Measurements from ENCODE around the gene MBL2. TPM values are rescaled to one million over a fixed set of nuclear protein-coding genes. Genes with fewer than 3 reads are reported as not detected.

MBL2 gene
- total RNA-seq, 1 donor from 2014 or later, result not detected

DNA sequence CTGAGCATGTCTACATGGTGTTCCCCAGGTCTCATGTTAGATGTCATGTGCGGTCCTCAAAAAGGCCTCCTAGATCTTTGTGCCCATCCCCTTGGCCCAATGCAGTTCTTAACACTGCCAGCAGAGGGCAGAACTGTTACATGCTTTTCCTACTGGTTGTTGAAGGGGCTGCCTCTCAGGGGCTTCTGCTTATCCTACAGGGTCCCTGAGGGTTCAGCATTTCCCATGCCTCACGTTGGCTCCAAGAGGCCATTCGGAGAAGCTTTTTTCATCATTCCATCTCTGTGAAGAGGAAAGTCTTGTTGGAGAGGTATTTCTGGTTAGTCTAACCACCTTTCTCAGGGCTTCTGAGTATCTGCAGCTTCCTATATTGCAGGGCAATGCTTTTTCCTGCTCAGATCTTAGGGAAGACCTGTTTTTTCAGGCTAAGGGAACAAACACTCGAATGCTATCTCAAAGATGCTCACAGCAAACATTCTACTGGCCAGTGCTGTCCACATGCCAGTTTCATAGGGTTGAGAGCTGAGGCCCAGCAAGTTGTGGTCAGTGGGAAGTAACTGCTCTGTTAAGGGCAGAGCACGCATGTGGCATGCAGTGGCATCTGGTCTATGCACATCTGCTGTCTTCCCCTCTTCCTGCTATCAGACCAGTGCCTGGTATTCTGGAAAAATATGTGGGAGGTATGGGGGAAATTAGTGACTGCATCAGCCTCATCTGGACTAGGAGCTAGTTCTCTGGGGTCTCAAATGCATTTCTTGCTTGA lies 31.5 kb downstream of the MBL2 start:
- peak; percentile 60 for DNase-seq (ENCODE audit: low read depth)

DNA sequence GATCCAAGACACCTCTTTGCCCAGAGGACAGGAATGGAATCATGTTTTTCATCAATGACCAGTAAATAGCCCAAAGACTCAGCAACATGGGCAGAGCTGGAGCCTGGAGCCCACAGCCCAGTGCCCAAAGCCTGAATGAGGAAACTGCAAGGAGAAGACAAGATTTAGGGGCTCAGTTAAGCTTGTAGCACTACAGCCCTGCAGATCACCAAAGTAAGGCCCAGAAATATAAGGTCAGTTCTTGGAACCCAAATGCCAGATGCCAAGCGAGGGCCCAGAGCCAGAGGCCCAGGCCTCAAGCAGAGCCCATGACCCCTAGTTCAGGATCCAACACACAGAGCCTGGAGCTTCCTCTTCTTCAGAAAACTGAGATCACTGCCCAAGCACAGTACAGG lies 32.4 kb downstream of the MBL2 start:
- DNase-seq (ENCODE audit: low read depth), result no peak

DNA sequence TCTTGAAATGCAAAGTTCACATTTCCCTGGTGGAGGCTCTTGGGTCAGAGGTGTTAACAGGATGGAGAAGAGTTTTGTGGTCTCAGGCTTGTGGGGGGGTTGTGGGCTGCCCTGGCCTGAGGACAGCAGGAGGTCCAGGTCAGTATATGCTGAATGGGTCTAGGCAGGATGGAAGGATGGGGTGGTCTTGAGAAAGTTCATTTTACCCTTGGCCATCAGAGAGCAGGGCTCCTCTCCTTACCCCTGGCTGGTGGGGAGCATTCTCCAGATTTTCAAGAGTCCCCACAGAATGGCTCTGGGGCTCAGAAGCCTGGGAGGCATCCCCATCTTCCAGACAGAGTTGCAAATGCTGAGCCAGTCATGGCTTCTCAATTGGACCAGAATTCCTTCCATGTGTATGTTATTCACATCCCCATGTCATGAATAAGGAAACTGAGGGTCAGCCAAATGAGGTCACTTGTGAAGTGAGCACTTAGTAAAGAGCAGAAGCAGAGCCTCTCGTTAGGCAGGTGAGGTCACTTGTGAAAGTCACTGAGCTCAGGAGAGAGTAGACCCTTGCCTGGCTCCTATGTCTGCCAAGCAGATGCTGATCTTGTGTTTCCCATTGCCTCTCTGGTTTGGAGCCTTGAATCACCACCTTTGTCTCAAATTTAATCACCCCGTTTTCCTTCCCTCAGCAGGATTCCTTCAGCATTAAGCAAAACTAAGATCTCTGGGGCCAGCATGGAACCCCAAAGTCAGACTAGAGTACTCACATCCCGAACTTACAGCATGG lies 33.0 kb downstream of the MBL2 start:
- DNase-seq (ENCODE audit: low read depth), result no peak

DNA sequence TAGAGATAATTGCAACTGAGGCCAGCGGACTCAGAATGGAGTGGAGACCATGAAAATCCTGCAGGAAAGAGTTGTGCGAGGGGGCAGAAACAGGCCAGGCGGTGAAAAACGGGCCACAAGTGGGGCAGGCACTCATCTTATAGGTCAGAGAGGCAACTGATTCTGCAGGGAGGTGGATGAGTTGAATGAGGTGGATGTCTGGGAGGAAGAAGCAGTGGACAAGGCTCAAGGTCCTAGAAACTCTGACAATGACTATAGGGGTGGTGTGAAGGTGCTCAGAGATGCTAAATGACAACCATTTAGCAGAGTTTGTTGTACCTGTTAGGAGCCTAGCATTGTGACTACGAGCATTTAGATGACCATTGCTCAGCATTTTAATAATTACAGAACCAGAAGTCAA lies 33.6 kb downstream of the MBL2 start:
- no peak for DNase-seq (ENCODE audit: low read depth)

DNA sequence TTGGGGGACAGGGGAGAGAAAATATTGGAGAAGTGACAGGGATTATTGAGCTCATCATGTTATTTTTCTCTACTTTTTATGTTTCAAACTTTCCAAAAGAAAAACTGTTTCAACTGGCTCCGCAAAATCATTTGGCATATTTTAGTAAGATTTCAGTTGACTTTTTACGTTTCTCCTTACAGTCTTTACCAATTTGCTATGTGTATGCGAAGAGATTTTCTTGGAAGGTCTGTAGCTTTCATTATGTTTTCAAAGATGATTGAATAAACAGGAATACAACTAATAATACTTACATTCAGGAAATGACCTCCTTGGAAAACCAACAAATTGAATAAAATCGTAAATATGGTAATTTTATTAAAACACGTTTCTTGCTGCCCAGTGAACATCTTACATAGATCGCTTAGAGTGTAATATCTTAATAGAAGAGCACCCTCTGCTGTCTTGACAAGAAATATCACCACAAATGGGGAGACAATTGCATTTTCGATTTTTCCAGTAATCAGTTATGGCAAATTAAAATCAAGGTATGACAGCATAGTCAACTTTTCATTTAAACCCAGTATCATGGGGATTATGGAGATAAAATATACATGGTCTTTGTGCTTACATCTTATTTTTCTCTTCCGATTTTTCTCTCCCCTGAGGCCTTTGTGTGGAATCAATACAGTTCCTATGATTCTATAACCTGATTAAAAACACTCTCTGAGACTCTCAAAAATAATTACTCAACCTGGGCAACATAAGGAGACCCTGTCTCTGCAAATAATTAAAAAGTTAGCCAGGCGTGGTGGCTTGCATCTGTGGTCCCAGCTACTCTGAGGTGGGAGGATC lies 43.1 kb downstream of the MBL2 start:
- DNase-seq (ENCODE audit: low read depth), result peak; percentile 50

DNA sequence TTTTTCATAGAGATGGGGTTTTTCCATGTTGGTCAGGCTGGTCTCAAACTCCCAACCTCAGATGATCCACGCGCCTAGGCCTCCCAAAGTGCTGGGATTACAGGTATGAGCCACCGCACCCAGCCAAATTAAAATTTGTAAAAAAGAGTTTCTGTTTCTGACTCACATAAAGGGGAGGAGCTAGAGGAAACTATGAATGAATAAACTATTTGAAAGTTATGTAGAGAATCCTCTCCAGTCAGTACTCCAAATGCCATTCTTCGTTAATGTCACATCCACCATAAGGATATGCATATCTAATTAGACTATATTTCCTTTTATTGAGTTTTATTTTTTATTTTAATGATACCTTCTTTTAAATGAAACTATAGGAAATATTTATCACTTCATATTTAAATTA lies 52.6 kb downstream of the MBL2 start:
- DNase-seq (ENCODE audit: low read depth), result no peak
